ENCODE measurements around the gene RYR2.

The RYR2 gene

GRCh38 chr1:237677979-237678378 is 636.0 kb downstream of the RYR2 start:
- no peak for DNase-seq (ENCODE audit: low read depth)

GRCh38 chr1:237679687-237680086 is 637.7 kb downstream of the RYR2 start:
- no peak for DNase-seq (ENCODE audit: low read depth)

GRCh38 chr1:237681210-237681609 is 639.2 kb downstream of the RYR2 start:
- DNase-seq (ENCODE audit: low read depth), result no peak

GRCh38 chr1:237684236-237684635 is 642.3 kb downstream of the RYR2 start:
- no peak for DNase-seq (ENCODE audit: low read depth)

- no peak for DNase-seq (ENCODE audit: low read depth)
Observed at GRCh38 chr1:237685551-237685950, 643.6 kb downstream of the RYR2 start.

GRCh38 chr1:237687804-237688203 is 645.8 kb downstream of the RYR2 start:
- DNase-seq (ENCODE audit: low read depth), result no peak

- DNase-seq (ENCODE audit: low read depth), result no peak
Observed at GRCh38 chr1:237690656-237691055, 648.7 kb downstream of the RYR2 start.

GRCh38 chr1:237692255-237692654 is 650.3 kb downstream of the RYR2 start:
- no peak for DNase-seq (ENCODE audit: low read depth)

GRCh38 chr1:237695878-237696277 is 653.9 kb downstream of the RYR2 start:
- DNase-seq (ENCODE audit: low read depth), result no peak

GRCh38 chr1:237700181-237700580 is 658.2 kb downstream of the RYR2 start:
- DNase-seq (ENCODE audit: low read depth), result no peak

GRCh38 chr1:237701534-237701933 is 659.5 kb downstream of the RYR2 start:
- no peak for DNase-seq (ENCODE audit: low read depth)

GRCh38 chr1:237702161-237702560 is 660.2 kb downstream of the RYR2 start:
- no peak for DNase-seq (ENCODE audit: low read depth)

GRCh38 chr1:237705462-237705861 is 663.5 kb downstream of the RYR2 start:
- no peak for DNase-seq (ENCODE audit: low read depth)

- DNase-seq (ENCODE audit: low read depth), result no peak
Observed at GRCh38 chr1:237709355-237709754, 667.4 kb downstream of the RYR2 start.

- DNase-seq (ENCODE audit: low read depth), result no peak
Observed at GRCh38 chr1:237711281-237711680, 669.3 kb downstream of the RYR2 start.

GRCh38 chr1:237712082-237712481 is 670.1 kb downstream of the RYR2 start:
- DNase-seq (ENCODE audit: low read depth), result no peak

GRCh38 chr1:237712586-237713157 is 670.7 kb downstream of the RYR2 start:
- DNase-seq (ENCODE audit: low read depth), result no peak

- no peak for DNase-seq (ENCODE audit: low read depth)
Observed at GRCh38 chr1:237713916-237714315, 671.9 kb downstream of the RYR2 start.

- no peak for DNase-seq (ENCODE audit: low read depth)
Observed at GRCh38 chr1:237717106-237717505, 675.1 kb downstream of the RYR2 start.

GRCh38 chr1:237730826-237731350 is 688.9 kb downstream of the RYR2 start:
- no peak for DNase-seq (ENCODE audit: low read depth)

GRCh38 chr1:237732657-237733056 is 690.7 kb downstream of the RYR2 start:
- no peak for DNase-seq (ENCODE audit: low read depth)

GRCh38 chr1:237736372-237737029 is 694.5 kb downstream of the RYR2 start:
- no peak for DNase-seq (ENCODE audit: low read depth)

GRCh38 chr1:237737448-237737847 is 695.5 kb downstream of the RYR2 start:
- DNase-seq (ENCODE audit: low read depth), result no peak

All from stimulated activated CD8-positive, alpha-beta memory T cell treated with anti-CD3 and anti-CD28 coated beads, Interleukin-7, amount 100 ng/mL, for 24 hours (primary cell).